GM10266 (cell line): ENCODE measurements around the gene DFFB.

Experiments
- DNase-seq: peaks from one replicate; pipeline ENCODE4 v3.0.0; 2012; ENCODE audit errors: extremely low spot score
- TF ChIP-seq, protein P1 (sequence below): IDR thresholded peaks from 2 replicates; pipeline ENCODE4 v1.5.1; 2012; ENCODE audit warnings: mild to moderate bottlenecking, low read depth; ENCODE audit not compliant: control insufficient read depth, insufficient read depth; ENCODE audit errors: missing control alignments

DFFB gene

DNA sequence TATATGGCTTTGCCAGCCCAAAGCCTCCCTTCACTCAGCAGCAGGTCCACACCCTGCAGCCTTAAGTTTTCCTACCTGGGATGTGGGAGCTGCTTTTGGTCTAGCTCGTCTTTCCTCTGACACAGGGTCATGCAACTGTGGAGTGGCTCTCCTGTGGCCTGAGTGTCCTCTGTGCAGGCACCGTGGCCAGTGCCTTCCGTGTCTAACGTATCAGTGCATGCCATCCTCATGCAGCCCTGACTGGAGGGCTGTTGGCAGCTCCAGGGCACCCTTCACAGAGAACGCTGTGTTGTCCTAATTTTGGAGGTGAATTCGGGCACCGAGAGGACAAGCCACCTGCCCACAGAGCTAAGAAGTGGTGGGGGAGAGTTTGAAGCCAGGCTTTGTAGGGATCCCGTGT lies 68.5 kb downstream of the DFFB start:
- DNase-seq, result no peak
- TF ChIP-seq, protein P1, sequence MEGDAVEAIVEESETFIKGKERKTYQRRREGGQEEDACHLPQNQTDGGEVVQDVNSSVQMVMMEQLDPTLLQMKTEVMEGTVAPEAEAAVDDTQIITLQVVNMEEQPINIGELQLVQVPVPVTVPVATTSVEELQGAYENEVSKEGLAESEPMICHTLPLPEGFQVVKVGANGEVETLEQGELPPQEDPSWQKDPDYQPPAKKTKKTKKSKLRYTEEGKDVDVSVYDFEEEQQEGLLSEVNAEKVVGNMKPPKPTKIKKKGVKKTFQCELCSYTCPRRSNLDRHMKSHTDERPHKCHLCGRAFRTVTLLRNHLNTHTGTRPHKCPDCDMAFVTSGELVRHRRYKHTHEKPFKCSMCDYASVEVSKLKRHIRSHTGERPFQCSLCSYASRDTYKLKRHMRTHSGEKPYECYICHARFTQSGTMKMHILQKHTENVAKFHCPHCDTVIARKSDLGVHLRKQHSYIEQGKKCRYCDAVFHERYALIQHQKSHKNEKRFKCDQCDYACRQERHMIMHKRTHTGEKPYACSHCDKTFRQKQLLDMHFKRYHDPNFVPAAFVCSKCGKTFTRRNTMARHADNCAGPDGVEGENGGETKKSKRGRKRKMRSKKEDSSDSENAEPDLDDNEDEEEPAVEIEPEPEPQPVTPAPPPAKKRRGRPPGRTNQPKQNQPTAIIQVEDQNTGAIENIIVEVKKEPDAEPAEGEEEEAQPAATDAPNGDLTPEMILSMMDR, result no peak

- TF ChIP-seq, protein P1, result no peak
Observed at GRCh38 chr1:3926956-3927355, 69.7 kb downstream of the DFFB start.

DNA sequence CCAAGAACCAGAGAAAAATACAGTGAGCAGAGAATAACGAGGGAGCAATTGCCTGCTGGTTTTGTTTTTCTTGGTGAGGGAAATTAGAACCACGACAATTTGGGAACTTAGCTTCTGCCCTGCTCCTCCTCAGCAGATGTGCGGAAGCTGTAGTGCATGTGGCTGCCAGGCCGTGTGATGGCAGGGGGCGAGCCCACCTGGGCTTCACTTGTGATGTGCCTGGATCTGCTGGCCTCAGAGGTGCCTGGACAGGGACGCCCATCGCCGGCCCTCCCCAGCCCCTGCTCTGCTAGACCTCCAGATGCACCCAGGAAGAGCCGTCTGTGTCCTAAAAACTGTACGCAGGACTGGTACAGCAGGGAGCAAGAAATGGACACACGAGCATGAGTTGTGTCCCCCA lies 71.3 kb downstream of the DFFB start:
- TF ChIP-seq, protein P1, result no peak
- DNase-seq, result no peak

More at GRCh38 chr1:3926956-3927355, 69.7 kb downstream of the DFFB start:
- no peak for DNase-seq

DNA sequence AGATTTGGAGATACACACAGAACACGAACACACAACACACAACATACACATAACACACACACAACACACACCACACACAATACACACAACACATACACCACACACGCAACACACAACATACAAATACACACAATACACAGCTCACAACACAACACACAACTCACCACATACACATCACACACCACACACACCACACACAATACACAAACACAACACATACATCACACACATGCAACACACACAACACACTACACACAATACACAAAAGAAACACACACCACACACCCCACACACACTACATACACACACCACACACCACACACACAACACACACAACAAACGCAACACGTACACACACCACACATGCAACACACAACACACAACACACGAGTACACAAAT lies 71.8 kb downstream of the DFFB start:
- TF ChIP-seq, protein P1, result no peak
- no peak for DNase-seq

GRCh38 chr1:3930301-3931006 lies 73.2 kb downstream of the DFFB start:
- DNase-seq, result no peak
- TF ChIP-seq, protein P1, result no peak

- TF ChIP-seq, protein P1, result no peak
- no peak for DNase-seq
Observed at GRCh38 chr1:3931007-3931912, 74.0 kb downstream of the DFFB start.
